GM13977 (cell line): ENCODE data around the gene ZNF391.

Experiments
- DNase-seq: peaks from one replicate; pipeline ENCODE4 v3.0.0; 2012; ENCODE audit warnings: low spot score
- CTCF ChIP-seq: IDR thresholded peaks from 2 replicates; pipeline ENCODE4 v1.5.1; 2012; ENCODE audit warnings: mild to moderate bottlenecking, control low read depth; ENCODE audit not compliant: insufficient read depth; ENCODE audit errors: extremely low read depth, missing control alignments
- in situ Hi-C: fragments of 300-500 bp; cut with MboI; formaldehyde crosslinking; loops from one replicate; pipeline ENCODE4 v1.12.0; 2022; ENCODE audit warnings: low sequenced_read_pairs, low pct_unique_long_range_greater_than_20kb, mixed read lengths, inconsistent platforms; ENCODE audit not compliant: unreplicated experiment

ZNF391 gene

GRCh38 chr6:27388293-27389197 is at the start of gene ZNF391:
TSS of gene ZNF391 (plus strand) at chr6:27388759. CDS start at chr6:27400371, 11,612 bp downstream.
- peak; percentile 84 for DNase-seq
- in situ Hi-C loops: no loop called here
- TF ChIP-seq CTCF: no peak

DNA sequence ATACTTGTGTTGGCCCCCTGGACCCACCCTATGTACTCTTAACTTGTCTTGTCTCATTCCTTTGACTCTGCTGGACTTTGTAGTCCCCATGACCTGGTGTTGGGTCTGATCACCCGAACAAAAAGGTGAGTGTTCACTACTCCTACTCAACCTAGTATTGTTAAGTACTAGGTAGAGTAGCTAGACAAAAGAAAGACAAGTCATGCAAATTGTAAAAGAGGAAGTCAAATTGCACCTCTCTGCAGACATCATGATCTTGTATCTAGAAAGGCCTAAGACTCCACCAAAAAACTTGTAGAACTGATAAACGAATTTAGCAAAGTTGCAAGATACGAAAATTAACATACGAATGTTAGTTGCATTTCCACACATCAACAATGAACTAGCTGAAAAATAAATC is 35.7 kb upstream of the ZNF391 start:
- DNase-seq: no peak
- no peak for TF ChIP-seq CTCF
- in situ Hi-C loops: no loop called here

DNA sequence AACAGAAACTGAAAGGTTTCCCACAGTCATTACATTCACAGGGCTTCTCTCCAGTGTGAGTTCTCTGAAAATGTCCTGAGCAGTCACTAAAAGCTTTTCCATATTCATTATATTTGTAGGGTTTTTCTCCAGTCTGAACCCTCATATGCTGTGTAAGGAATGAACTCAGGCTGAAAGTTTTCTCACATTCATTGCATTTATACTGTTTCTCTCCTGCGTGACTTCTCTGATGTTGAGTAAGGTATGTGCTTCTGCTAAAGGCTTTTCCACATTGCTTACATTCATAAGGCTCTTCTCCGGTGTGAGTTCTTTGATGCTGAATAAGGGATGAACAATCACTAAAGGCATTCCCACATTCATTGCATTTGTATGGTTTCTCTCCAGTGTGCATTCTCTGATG is 29.8 kb upstream of the ZNF391 start:
- in situ Hi-C loops: no loop called here
- DNase-seq: no peak
- TF ChIP-seq CTCF: no peak

DNA sequence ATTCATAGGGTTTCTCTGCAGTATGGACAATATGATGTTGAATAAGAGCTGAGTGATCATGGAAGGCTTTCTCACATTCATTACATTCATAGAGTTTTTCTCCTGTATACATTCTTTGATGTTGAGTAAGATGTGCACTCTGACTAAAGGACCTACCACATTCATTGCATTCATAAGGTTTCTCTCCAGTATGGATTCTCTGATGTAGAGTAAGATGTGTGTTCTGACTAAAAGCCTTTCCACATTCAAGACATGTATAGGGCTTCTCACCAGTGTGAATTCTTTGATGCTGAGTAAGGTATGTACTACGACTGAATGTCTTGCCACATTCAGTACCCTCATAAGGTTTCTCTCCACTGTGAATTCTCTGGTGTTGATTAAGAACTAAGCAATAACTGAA is 29.3 kb upstream of the ZNF391 start:
- TF ChIP-seq CTCF: no peak
- in situ Hi-C loops: no loop called here
- DNase-seq: no peak

- DNase-seq: no peak
- in situ Hi-C loops: no loop called here
These were observed 20.4 kb upstream of the ZNF391 start for GRCh38 chr6:27368202-27368601.

GRCh38 chr6:27370391-27370790 is 18.2 kb upstream of the ZNF391 start:
- no peak for TF ChIP-seq CTCF
- in situ Hi-C loops: no loop called here
- no peak for DNase-seq

More at GRCh38 chr6:27368202-27368601, 20.4 kb upstream of the ZNF391 start:
- TF ChIP-seq CTCF: no peak
